HG02970 (cell line): ENCODE results near the gene CSH1.
"Not testable (repeated sequence)": the region's sequence is repeated elsewhere in the genome, so short reads cannot be mapped to it uniquely, and the experiment has no call there.

ENCODE experiments used
- ATAC-seq: cut with Tn5 transposase; IDR thresholded peaks from one replicate; pipeline ENCODE4 v1.9.1; 2021; ENCODE audit warnings: mild to moderate bottlenecking, moderate library complexity, moderate number of reproducible peaks; ENCODE audit not compliant: unreplicated experiment, low FRiP score

Gene CSH1

GRCh38 chr17:63871646-63872365 is 24.6 kb downstream of the CSH1 start:
- ATAC-seq, result not testable (repeated sequence)

GRCh38 chr17:63870292-63870665 is 26.1 kb downstream of the CSH1 start:
- not testable (repeated sequence) for ATAC-seq

- ATAC-seq, result not testable (repeated sequence)
Observed at GRCh38 chr17:63869491-63870291, 26.7 kb downstream of the CSH1 start.

GRCh38 chr17:63866625-63867024 is 29.7 kb downstream of the CSH1 start:
- not testable (repeated sequence) for ATAC-seq

GRCh38 chr17:63859257-63859656 is 37.1 kb downstream of the CSH1 start:
- no peak for ATAC-seq

GRCh38 chr17:63856425-63856824 is 39.9 kb downstream of the CSH1 start:
- not testable (repeated sequence) for ATAC-seq

GRCh38 chr17:63855185-63855584 is 41.2 kb downstream of the CSH1 start:
- no peak for ATAC-seq

GRCh38 chr17:63854709-63855108 is 41.7 kb downstream of the CSH1 start:
- no peak for ATAC-seq

GRCh38 chr17:63853260-63853659 is 43.1 kb downstream of the CSH1 start:
- ATAC-seq, result no peak

- ATAC-seq, result no peak
Observed at GRCh38 chr17:63850401-63850800, 46.0 kb downstream of the CSH1 start.

- ATAC-seq, result peak; percentile 68
Observed at GRCh38 chr17:63848834-63849689, 47.3 kb downstream of the CSH1 start.

GRCh38 chr17:63847525-63848249 is 48.7 kb downstream of the CSH1 start:
- ATAC-seq, result no peak

- no peak for ATAC-seq
Observed at GRCh38 chr17:63845509-63845908, 50.9 kb downstream of the CSH1 start.
